NCI-H1092 treated with DMSO at 0.1 percent for 48 hours (cell line): ENCODE results near the gene TMEM247.
"Not testable (repeated sequence)": the region's sequence is repeated elsewhere in the genome, so short reads cannot be mapped to it uniquely, and the experiment has no call there.

ENCODE experiments used
- DNase-seq: peaks from one replicate; lab custom pipeline; 2025; lab: John Stamatoyannopoulos, UW

Gene TMEM247

GRCh38 chr2:46512185-46512584 lies 32.8 kb downstream of the TMEM247 start:
- no peak for DNase-seq

GRCh38 chr2:46514738-46515137 lies 35.4 kb downstream of the TMEM247 start:
- DNase-seq, result no peak

DNA sequence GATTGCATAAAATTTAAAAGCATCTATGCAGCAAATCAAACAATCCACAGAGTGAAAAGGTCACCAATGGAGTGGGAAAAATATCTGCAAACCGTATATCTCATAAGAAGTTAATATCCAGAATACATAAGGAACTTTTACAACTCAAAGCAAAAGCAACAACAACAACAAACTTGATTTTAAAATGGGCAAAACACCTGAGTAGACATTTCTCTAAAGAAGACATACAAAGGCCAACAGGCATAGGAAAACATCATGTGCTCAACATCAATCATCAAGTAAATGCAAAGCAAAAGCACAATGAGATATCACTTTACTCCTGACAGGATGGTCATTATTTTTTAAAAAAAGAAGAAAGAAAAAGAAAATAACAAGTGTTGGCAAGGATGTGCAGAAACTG lies 38.1 kb downstream of the TMEM247 start:
- DNase-seq, result no peak

DNA sequence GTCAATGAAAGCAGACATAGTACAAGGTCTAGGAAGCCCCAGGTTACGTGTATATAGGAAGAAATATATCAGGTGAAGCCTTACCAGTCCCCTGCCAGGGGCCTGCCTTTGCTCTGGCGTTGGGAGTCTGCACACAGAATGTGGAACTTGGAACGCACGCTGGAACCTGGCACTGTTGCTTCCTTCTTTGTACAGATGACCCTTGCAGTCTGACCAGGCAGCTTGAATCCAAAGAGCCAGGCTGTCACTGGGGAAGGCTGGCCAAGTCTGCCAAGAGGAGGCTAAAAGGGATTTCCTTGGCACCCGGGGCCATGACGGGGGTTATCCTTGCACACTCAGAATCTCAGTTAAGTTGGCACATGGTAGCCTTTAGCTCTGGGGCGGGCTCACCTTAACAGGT lies 39.5 kb downstream of the TMEM247 start:
- DNase-seq, result no peak

DNA sequence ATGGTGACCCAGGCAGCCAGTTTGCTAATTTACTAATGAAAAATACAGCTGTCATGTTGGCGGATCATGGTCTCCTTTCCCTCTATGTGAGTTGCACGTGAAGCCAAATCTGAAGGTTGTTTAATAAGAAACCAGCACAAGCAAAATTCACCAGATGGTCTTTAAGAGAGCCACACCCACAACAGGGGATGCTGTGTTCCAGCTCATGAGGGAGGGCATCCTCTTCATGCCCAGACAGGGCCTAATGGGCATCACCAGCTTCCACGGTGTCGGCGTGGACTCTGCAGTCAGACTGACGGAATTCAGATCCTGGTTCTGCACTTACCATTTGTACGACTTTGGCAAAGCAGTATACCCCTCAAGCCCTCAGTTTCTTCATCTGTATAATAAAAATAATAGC lies 39.9 kb downstream of the TMEM247 start:
- DNase-seq, result no peak

DNA sequence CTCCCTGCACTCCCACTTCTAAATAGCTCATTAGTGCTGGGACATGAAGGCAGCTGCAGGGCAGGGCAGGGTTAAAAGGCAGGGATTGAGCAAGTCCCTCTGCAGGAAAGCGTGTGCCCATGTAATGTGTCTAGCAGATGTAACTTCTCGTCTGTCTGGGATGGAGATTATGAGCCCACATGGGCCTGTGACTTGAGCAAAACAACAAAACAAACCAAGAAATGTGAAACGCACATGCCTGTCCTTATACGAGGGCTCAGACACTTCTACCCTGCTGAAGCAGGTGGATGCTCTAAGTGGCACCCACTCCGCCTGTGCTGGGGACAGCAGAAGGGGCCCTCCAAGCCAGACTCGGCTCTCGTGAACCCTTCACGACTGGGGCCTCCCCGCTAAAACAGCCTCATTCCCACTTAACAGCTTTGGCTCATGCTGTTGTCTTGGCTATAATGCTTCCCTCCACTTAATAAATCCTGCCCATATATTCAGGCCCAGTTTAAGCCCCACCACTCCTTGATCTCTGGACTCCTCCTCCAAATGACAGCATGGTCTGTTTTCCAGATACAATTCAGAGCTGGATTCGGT lies 40.9 kb downstream of the TMEM247 start:
- DNase-seq, result no peak

- DNase-seq, result no peak
These were observed 41.9 kb downstream of the TMEM247 start for GRCh38 chr2:46521215-46521683.

DNA sequence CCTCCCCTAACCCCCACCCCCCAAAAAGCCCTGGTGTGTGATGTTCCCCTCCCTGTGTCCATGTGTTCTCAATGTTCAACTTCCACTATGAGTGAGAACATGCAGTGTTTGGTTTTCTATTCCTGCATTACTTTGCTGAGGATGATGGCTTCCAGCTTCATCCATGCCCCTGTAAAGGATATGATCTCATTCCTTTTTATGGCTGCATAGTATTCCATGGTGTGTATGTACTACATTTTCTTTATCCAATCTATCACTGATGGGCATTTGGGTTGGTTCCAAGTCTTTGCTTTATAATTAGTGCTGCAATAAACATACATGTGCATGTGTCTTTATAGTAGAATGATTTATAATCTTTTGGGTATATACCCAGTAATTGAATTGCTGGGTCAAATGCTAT lies 43.0 kb downstream of the TMEM247 start:
- DNase-seq, result not testable (repeated sequence)

- DNase-seq, result no peak
These were observed 46.3 kb downstream of the TMEM247 start for GRCh38 chr2:46525522-46526155.

- DNase-seq, result no peak
These were observed 49.5 kb downstream of the TMEM247 start for GRCh38 chr2:46528880-46529279.

GRCh38 chr2:46530639-46531038 lies 51.3 kb downstream of the TMEM247 start:
- DNase-seq, result no peak

DNA sequence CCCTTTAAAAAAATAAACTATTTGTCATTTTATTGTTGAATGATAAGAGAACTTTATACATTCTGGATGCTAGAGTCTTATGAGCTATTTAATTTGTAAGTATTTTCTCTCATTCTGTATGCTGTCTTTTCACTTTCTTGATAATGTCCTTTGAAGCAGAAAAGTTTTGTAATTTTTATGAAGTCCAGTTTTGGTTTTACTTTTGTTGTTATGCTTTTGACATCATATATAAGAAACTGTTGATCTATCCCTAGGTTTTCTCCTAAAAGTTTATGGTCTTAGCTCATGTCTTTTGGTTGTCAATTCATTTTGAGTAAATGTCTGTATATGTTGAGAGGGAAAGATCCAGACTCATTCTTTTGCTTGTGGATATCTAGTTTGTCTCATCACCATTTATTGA lies 52.5 kb downstream of the TMEM247 start:
- DNase-seq, result no peak
